ENCODE measurements around the gene ATP13A4.

ATP13A4 gene

DNA sequence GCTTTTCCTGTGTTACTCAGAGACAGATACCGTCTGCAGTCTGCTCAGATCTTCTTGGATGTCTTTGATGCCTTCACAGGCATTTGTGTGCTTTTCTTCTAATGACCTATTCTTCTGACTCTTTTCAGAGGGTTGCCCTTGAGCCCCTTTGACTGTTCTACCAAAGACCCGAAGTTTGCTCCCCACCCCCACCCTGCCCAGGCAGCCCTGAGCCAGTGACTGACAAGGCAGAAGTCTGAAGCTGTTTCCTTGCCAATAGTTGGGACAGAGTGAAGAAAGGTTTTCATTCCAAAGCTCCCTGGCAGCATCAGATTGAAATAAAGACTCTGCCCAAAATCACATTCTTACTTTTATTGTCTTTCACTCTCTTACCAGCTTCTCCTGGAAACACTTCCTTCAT, 167.1 kb downstream of the ATP13A4 start:
- Histone ChIP-seq H3K27me3 (ENCODE audit: low read depth, low read length) (no peaks in the 10 kb centered on the region), H3K27ac (ENCODE audit: low read length) (no peak overlapping the region), H3K4me1 (ENCODE audit: control insufficient read depth in 1 of 2, insufficient read depth in 2 of 2, low read length in 2 of 2) (no peaks in the 10 kb centered on the region), H3K9me3 (ENCODE audit: control insufficient read depth in 1 of 2, low read length in 2 of 2) (no peaks in the 10 kb centered on the region), H3K4me3 (ENCODE audit: low read depth in 1 of 2, low read length in 2 of 2) (no peak overlapping the region), H3K36me3 (ENCODE audit: control insufficient read depth in 1 of 2, insufficient read depth in 2 of 2, low read length in 2 of 2) (no peaks in the 10 kb centered on the region)

DNA sequence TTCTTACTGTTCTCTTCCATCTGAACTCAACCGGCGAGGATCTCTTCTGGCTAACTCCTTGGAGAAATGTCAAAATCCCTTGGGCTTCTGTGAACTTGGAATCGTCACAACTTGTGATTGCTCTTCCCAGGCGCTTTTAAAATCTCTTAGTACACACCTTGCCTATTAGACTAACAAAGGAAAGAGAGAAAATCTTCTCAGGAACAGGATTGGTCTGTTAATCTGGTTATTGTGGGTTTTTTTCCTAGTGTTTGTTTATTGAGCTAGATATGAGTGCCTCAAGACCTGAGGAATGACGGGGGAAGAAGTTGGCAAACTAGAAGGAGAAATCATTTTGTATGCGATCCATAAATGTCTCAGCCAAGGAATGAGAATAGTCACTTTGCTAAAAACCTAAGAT, 176.0 kb downstream of the ATP13A4 start, which contains the start of gene ATP13A5:
ATP13A5 (minus strand) TSS at position 48 of the 400 bp plus-strand sequence; CDS start at position 20, 28 bp downstream.
- Histone ChIP-seq H3K27me3 (ENCODE audit: low read depth, low read length) (no peaks in the 10 kb centered on the region), H3K36me3 (ENCODE audit: control insufficient read depth in 1 of 2, insufficient read depth in 2 of 2, low read length in 2 of 2) (no peaks in the 10 kb centered on the region), H3K27ac (ENCODE audit: low read length) (no peak within 1 kb of the TSS), H3K9me3 (ENCODE audit: control insufficient read depth in 1 of 2, low read length in 2 of 2) (no peaks in the 10 kb centered on the region), H3K4me3 (ENCODE audit: low read depth in 1 of 2, low read length in 2 of 2) (no peak within 1 kb of the TSS), H3K4me1 (ENCODE audit: control insufficient read depth in 1 of 2, insufficient read depth in 2 of 2, low read length in 2 of 2) (no peaks in the 10 kb centered on the region)

GRCh38 chr3:193377591-193377990, 177.1 kb downstream of the ATP13A4 start:
- no peak overlapping the region for H3K4me3 ChIP-seq (ENCODE audit: low read depth in 1 of 2, low read length in 2 of 2)
- no peak overlapping the region for H3K27ac ChIP-seq (ENCODE audit: low read length)
- no peaks in the 10 kb centered on the region for H3K27me3 ChIP-seq (ENCODE audit: low read depth, low read length)
- H3K36me3 ChIP-seq (ENCODE audit: control insufficient read depth in 1 of 2, insufficient read depth in 2 of 2, low read length in 2 of 2): no peaks in the 10 kb centered on the region
- no peaks in the 10 kb centered on the region for H3K9me3 ChIP-seq (ENCODE audit: control insufficient read depth in 1 of 2, low read length in 2 of 2)
- H3K4me1 ChIP-seq (ENCODE audit: control insufficient read depth in 1 of 2, insufficient read depth in 2 of 2, low read length in 2 of 2): no peaks in the 10 kb centered on the region

DNA sequence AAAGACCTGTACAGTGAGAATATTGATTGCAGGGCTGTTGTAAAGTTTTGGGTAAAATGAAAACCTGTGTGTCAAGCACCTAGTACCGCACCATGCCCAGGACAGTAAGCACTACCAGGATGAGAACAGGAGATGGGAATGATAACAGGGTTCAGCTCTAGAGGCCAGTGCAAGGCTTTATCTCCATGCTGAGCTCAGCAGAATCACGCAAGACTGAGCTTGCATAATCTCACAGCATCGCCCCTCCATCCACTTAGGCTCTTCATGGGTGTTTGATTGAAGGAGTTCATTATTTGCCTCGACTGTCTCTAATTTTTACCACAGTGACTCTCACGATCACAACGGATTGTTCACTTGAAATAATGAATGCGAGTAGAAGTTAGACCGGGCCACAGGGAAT, 179.1 kb downstream of the ATP13A4 start:
- Histone ChIP-seq H3K4me3 (ENCODE audit: low read depth in 1 of 2, low read length in 2 of 2) (no peak overlapping the region), H3K36me3 (ENCODE audit: control insufficient read depth in 1 of 2, insufficient read depth in 2 of 2, low read length in 2 of 2) (no peaks in the 10 kb centered on the region), H3K27ac (ENCODE audit: low read length) (no peak overlapping the region), H3K9me3 (ENCODE audit: control insufficient read depth in 1 of 2, low read length in 2 of 2) (no peaks in the 10 kb centered on the region), H3K4me1 (ENCODE audit: control insufficient read depth in 1 of 2, insufficient read depth in 2 of 2, low read length in 2 of 2) (no peaks in the 10 kb centered on the region), H3K27me3 (ENCODE audit: low read depth, low read length) (no peaks in the 10 kb centered on the region)

DNA sequence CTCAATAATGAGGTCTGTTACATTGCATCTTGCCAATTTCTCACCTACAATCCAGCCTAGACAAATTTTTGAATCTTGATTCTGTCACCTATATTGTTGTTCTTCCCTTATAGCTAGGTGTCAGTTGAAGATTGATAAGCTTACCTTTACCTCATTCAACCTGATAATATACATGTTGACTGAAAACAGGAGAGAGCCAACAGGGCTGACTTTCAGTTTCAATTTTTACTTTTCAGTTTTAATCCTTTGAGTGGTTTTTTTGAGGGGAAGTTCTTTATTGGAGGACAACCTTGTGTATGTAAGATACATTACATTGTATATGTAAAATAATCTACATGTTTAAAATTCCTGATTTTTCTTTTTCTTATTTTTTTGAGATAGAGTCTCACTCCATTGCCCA, 181.9 kb downstream of the ATP13A4 start:
- Histone ChIP-seq H3K36me3 (ENCODE audit: control insufficient read depth in 1 of 2, insufficient read depth in 2 of 2, low read length in 2 of 2) (no peaks in the 10 kb centered on the region), H3K9me3 (ENCODE audit: control insufficient read depth in 1 of 2, low read length in 2 of 2) (no peaks in the 10 kb centered on the region), H3K27me3 (ENCODE audit: low read depth, low read length) (no peaks in the 10 kb centered on the region), H3K4me1 (ENCODE audit: control insufficient read depth in 1 of 2, insufficient read depth in 2 of 2, low read length in 2 of 2) (no peaks in the 10 kb centered on the region), H3K27ac (ENCODE audit: low read length) (no peak overlapping the region), H3K4me3 (ENCODE audit: low read depth in 1 of 2, low read length in 2 of 2) (no peak overlapping the region)

- Histone ChIP-seq H3K4me3 (ENCODE audit: low read depth in 1 of 2, low read length in 2 of 2) (no peak overlapping the region), H3K4me1 (ENCODE audit: control insufficient read depth in 1 of 2, insufficient read depth in 2 of 2, low read length in 2 of 2) (no peaks in the 10 kb centered on the region), H3K36me3 (ENCODE audit: control insufficient read depth in 1 of 2, insufficient read depth in 2 of 2, low read length in 2 of 2) (no peaks in the 10 kb centered on the region), H3K27me3 (ENCODE audit: low read depth, low read length) (no peaks in the 10 kb centered on the region), H3K9me3 (ENCODE audit: control insufficient read depth in 1 of 2, low read length in 2 of 2) (no peaks in the 10 kb centered on the region), H3K27ac (ENCODE audit: low read length) (no peak overlapping the region)
These were observed 186.8 kb downstream of the ATP13A4 start for GRCh38 chr3:193367868-193368267.

DNA sequence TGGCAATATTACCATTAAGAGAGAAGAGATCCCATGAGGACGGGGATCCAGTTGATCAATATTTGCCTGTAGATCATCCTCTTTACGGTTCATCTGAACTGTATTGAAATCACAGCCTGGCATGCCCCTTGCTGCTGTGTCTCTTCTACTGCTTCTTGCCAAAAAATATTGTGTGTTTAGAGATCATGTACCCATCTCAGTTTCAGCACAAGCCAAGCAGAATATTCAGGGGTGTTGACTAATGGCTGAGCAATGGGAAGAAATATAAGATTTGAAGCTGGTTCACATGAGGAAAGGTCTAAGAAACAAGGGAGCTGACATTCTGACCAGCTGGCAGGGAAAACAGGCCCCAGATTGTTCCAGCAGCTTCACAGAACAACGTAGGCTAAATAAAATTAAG, 197.4 kb downstream of the ATP13A4 start:
- H3K27ac ChIP-seq (ENCODE audit: low read length): no peak overlapping the region
- H3K36me3 ChIP-seq (ENCODE audit: control insufficient read depth in 1 of 2, insufficient read depth in 2 of 2, low read length in 2 of 2): no peaks in the 10 kb centered on the region
- no peaks in the 10 kb centered on the region for H3K4me1 ChIP-seq (ENCODE audit: control insufficient read depth in 1 of 2, insufficient read depth in 2 of 2, low read length in 2 of 2)

DNA sequence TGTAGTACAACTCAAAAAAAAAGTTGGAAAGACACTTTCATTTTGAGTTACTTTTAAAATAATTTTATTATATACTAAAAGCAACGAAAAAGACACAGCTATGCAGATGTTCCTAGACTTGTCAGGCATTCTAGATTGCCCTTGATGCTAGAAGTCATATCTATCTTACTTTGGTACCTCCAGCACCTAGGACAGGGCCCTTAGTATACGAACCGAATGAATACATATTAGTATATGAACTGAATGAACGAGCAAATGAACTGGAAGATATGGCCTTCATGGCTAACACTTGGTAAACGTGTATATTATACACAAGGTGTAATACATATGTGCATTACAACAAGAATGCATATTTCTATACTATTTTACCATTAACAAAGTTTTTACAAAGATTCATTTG, 200.3 kb downstream of the ATP13A4 start:
- Histone ChIP-seq H3K27me3 (ENCODE audit: low read depth, low read length) (no peaks in the 10 kb centered on the region), H3K4me1 (ENCODE audit: control insufficient read depth in 1 of 2, insufficient read depth in 2 of 2, low read length in 2 of 2) (no peaks in the 10 kb centered on the region), H3K36me3 (ENCODE audit: control insufficient read depth in 1 of 2, insufficient read depth in 2 of 2, low read length in 2 of 2) (no peaks in the 10 kb centered on the region), H3K4me3 (ENCODE audit: low read depth in 1 of 2, low read length in 2 of 2) (no peak overlapping the region), H3K9me3 (ENCODE audit: control insufficient read depth in 1 of 2, low read length in 2 of 2) (no peaks in the 10 kb centered on the region), H3K27ac (ENCODE audit: low read length) (no peak overlapping the region)

More for the DNA sequence above, 197.4 kb downstream of the ATP13A4 start:
- H3K27me3 ChIP-seq (ENCODE audit: low read depth, low read length): no peaks in the 10 kb centered on the region
- no peak overlapping the region for H3K4me3 ChIP-seq (ENCODE audit: low read depth in 1 of 2, low read length in 2 of 2)
- no peaks in the 10 kb centered on the region for H3K9me3 ChIP-seq (ENCODE audit: control insufficient read depth in 1 of 2, low read length in 2 of 2)
